Measurements from ENCODE around the gene DIS3.

- TF ChIP-seq CTCF (IDR thresholded peaks at IDR 0.05) (peak in 2 of 3 donors; percentile 30 to 32), POLR2A (IDR thresholded peaks at IDR 0.05) (no peak)
Measured at GRCh38 chr13:72808917-72809500, 27.3 kb upstream of the DIS3 start.
